C4-2B (cell line): Measurements from ENCODE around the gene AP3S1.

ENCODE experiments used
- CTCF ChIP-seq: fragments of 450-650 bp; conservative IDR thresholded peaks from 2 replicates; pipeline ENCODE4 v1.5.1; 2017; ENCODE audit warnings: mild to moderate bottlenecking
- ZFX ChIP-seq: fragments of 450-650 bp; IDR thresholded peaks from 2 replicates; pipeline ENCODE4 v1.6.1; 2017

DNA sequence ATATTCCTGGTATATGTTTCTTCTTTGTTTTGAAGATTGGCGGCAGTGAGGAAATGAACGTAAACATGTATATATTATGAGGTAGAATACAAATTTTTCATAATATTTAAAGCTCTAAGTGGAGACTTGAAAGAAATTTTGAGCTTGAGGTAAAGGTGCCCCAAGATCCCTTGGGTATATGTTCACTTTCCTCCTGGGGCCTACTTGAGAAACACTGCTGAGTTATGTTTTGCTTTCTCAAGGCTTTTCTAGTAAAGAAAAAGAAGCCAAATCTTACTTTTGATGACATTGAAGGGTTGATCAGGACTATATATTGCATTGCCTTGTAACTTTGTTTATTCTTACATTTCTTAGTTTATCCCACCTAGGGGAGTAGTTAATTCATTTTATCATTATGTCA is 30.7 kb downstream of the AP3S1 start:
- TF ChIP-seq CTCF (no peak), ZFX (no peak)
